Common myeloid progenitor, CD34-positive (primary cell): Measurements from ENCODE around the gene CDH4.

Source experiments
- CTCF ChIA-PET: fragments of 350-600 bp; sonication (Branson Sonifier 250); formaldehyde crosslinking; loops from one replicate; lab custom pipeline; 2021; ENCODE audit warnings: antibody characterized with exemption; lab: Charles Lee
- POLR2A ChIA-PET: fragments of 350-600 bp; sonication (Branson Sonifier 250); formaldehyde crosslinking; loops from one replicate; lab custom pipeline; 2021; ENCODE audit warnings: antibody characterized with exemption; lab: Charles Lee
- DNase-seq, 3 donors: peaks; one replicate each; pipeline versions ENCODE4 v3.0.0 to v3.0.0-alpha.2; 2013
- H3K27ac ChIP-seq, 2 experiments: 1 replicate in 1 of 2; 2 replicates in 1 of 2; pipeline ENCODE4 v1.7.0; 2013; ENCODE audit warnings: inconsistent platforms in 2 of 2, low read length in 2 of 2, mild to moderate bottlenecking in 2 of 2, low read depth in 1 of 2, moderate library complexity in 1 of 2; ENCODE audit not compliant: severe bottlenecking in 2 of 2, insufficient read depth in 1 of 2, poor library complexity in 1 of 2
- H3K27me3 ChIP-seq, 5 experiments: replicated peaks in 2 of 5; 1 replicate in 3 of 5; 2 replicates in 2 of 5; pipeline versions ENCODE4 v1.6.1 to v1.7.0; 2013; ENCODE audit warnings: low read length in 4 of 5, mild to moderate bottlenecking in 2 of 5, moderate library complexity in 2 of 5, inconsistent platforms in 1 of 5; ENCODE audit not compliant: insufficient read depth in 5 of 5, control insufficient read depth in 4 of 5
- H3K36me3 ChIP-seq, 4 experiments: 1 replicate in 2 of 4; 2 replicates in 2 of 4; pipeline versions ENCODE4 v1.6.1 to v1.7.0; 2013; ENCODE audit warnings: low read length in 3 of 4, control low read depth in 1 of 4, mild to moderate bottlenecking in 1 of 4; ENCODE audit not compliant: control insufficient read depth in 4 of 4, insufficient read depth in 4 of 4
- H3K4me1 ChIP-seq, 4 experiments: 1 replicate in 3 of 4; 2 replicates in 1 of 4; pipeline versions ENCODE4 v1.6.1 to v1.7.1; 2013; ENCODE audit warnings: low read length in 3 of 4, mild to moderate bottlenecking in 3 of 4, control low read depth in 1 of 4, inconsistent platforms in 1 of 4, moderate library complexity in 1 of 4; ENCODE audit not compliant: control insufficient read depth in 4 of 4, insufficient read depth in 4 of 4; ENCODE audit errors: control extremely low read depth in 1 of 4
- H3K4me3 ChIP-seq, 7 experiments: 1 replicate in 4 of 7; 2 replicates in 3 of 7; pipeline versions ENCODE4 v1.5.1 to v1.7.0; 2013; ENCODE audit warnings: mild to moderate bottlenecking in 7 of 7, low read length in 6 of 7, moderate library complexity in 6 of 7, inconsistent platforms in 2 of 7, low read depth in 2 of 7, control low read depth in 1 of 7; ENCODE audit not compliant: insufficient read depth in 4 of 7, control insufficient read depth in 1 of 7; ENCODE audit errors: extremely low read depth in 1 of 7
- H3K9me3 ChIP-seq, 5 experiments: 1 replicate in 4 of 5; 2 replicates in 1 of 5; pipeline versions ENCODE4 v1.6.1 to v1.7.1; 2013; ENCODE audit warnings: low read length in 4 of 5, mild to moderate bottlenecking in 2 of 5, inconsistent platforms in 1 of 5, low read depth in 1 of 5, moderate library complexity in 1 of 5; ENCODE audit not compliant: control insufficient read depth in 4 of 5, insufficient read depth in 2 of 5; ENCODE audit errors: control extremely low read depth in 1 of 5
- WGBS: methylation state at CpG from one replicate; pipeline ENCODE4 v1.1.5; 2013; ENCODE audit not compliant: insufficient coverage; 5-methylcytosine and 5-hydroxymethylcytosine counted together

Gene CDH4

GRCh38 chr20:61810738-61811135, 558.7 kb downstream of the CDH4 start:
- peaks cover 0 to 9% (median 0%) of the 10 kb centered on the region in 5 experiments for H3K27me3 ChIP-seq
- ChIA-PET CTCF (no interaction called here), POLR2A (no interaction called here)
- peaks cover 0 to 14% (median 0%) of the 10 kb centered on the region in 5 experiments for H3K9me3 ChIP-seq
- WGBS, result 93% methylated on average over 13 of the region's 17 CpGs
- H3K4me1 ChIP-seq, result peaks cover 0 to under 1% (median 0%) of the 10 kb centered on the region in 4 experiments
- H3K36me3 ChIP-seq, result no peaks in the 10 kb centered on the region
- no peak for DNase-seq
- H3K4me3 ChIP-seq, result no peak overlapping the region
- H3K27ac ChIP-seq, result no peak overlapping the region

GRCh38 chr20:61811166-61811565, 559.1 kb downstream of the CDH4 start:
- WGBS, result 71% methylated on average over 5 of the region's 5 CpGs
- Histone ChIP-seq H3K4me3 (no peak overlapping the region), H3K27ac (no peak overlapping the region), H3K9me3 (peaks cover 0 to 13% (median 0%) of the 10 kb centered on the region in 5 experiments), H3K27me3 (peaks cover 0 to 9% (median 0%) of the 10 kb centered on the region in 5 experiments), H3K4me1 (peaks cover 0 to 3% (median 0%) of the 10 kb centered on the region in 4 experiments), H3K36me3 (no peaks in the 10 kb centered on the region)
- POLR2A ChIA-PET, result no interaction called here
- no peak for DNase-seq
- CTCF ChIA-PET, result no interaction called here

GRCh38 chr20:61812121-61812844, 560.2 kb downstream of the CDH4 start:
- 81% methylated on average over 14 of the region's 15 CpGs for WGBS
- no peak overlapping the region for H3K4me3 ChIP-seq
- H3K4me1 ChIP-seq, result peaks cover 0 to 3% (median 0%) of the 10 kb centered on the region in 4 experiments
- CTCF ChIA-PET, result no interaction called here
- peaks cover 0 to 9% (median 0%) of the 10 kb centered on the region in 5 experiments for H3K27me3 ChIP-seq
- H3K36me3 ChIP-seq, result no peaks in the 10 kb centered on the region
- POLR2A ChIA-PET, result no interaction called here
- peaks cover 0 to 11% (median 0%) of the 10 kb centered on the region in 5 experiments for H3K9me3 ChIP-seq
- DNase-seq, result no peak
- no peak overlapping the region for H3K27ac ChIP-seq

- Histone ChIP-seq H3K36me3 (no peaks in the 10 kb centered on the region), H3K27me3 (peaks cover 0 to 9% (median 0%) of the 10 kb centered on the region in 5 experiments), H3K27ac (no peak overlapping the region), H3K4me3 (no peak overlapping the region), H3K4me1 (peaks cover 0 to 3% (median 0%) of the 10 kb centered on the region in 4 experiments), H3K9me3 (peaks cover 0 to 11% (median 0%) of the 10 kb centered on the region in 5 experiments)
- POLR2A ChIA-PET, result no interaction called here
- DNase-seq, result no peak
- WGBS, result 88% methylated on average over 9 of the region's 14 CpGs
- CTCF ChIA-PET, result no interaction called here
Measured at GRCh38 chr20:61812845-61813485, 560.9 kb downstream of the CDH4 start.

GRCh38 chr20:61813791-61814190, 561.7 kb downstream of the CDH4 start:
- Histone ChIP-seq H3K4me3 (no peak overlapping the region), H3K27me3 (peaks cover 0 to 9% (median 0%) of the 10 kb centered on the region in 5 experiments), H3K4me1 (peaks cover 0 to 3% (median 0%) of the 10 kb centered on the region in 4 experiments), H3K36me3 (no peaks in the 10 kb centered on the region), H3K9me3 (peaks cover 0 to 11% (median 0%) of the 10 kb centered on the region in 5 experiments), H3K27ac (no peak overlapping the region)
- ChIA-PET CTCF (no interaction called here), POLR2A (no interaction called here)
- WGBS, result 88% methylated on average over 7 of the region's 7 CpGs
- no peak for DNase-seq

GRCh38 chr20:61814244-61814643, 562.2 kb downstream of the CDH4 start:
- H3K4me3 ChIP-seq, result no peak overlapping the region
- no peak overlapping the region for H3K27ac ChIP-seq
- 96% methylated on average over 11 of the region's 11 CpGs for WGBS
- POLR2A ChIA-PET, result no interaction called here
- H3K36me3 ChIP-seq, result no peaks in the 10 kb centered on the region
- peaks cover 0 to 9% (median 0%) of the 10 kb centered on the region in 5 experiments for H3K27me3 ChIP-seq
- peaks cover 0 to 3% (median 0%) of the 10 kb centered on the region in 4 experiments for H3K4me1 ChIP-seq
- H3K9me3 ChIP-seq, result peaks cover 0 to 11% (median 0%) of the 10 kb centered on the region in 5 experiments
- no peak for DNase-seq
- CTCF ChIA-PET, result no interaction called here

- H3K27ac ChIP-seq, result no peak overlapping the region
- peaks cover 0 to 9% (median 0%) of the 10 kb centered on the region in 5 experiments for H3K27me3 ChIP-seq
- H3K4me1 ChIP-seq, result peaks cover 0 to 3% (median 0%) of the 10 kb centered on the region in 4 experiments
- peaks cover 0 to 7% (median 0%) of the 10 kb centered on the region in 5 experiments for H3K9me3 ChIP-seq
- WGBS, result 88% methylated on average over 9 of the region's 9 CpGs
- CTCF ChIA-PET, result no interaction called here
- no peaks in the 10 kb centered on the region for H3K36me3 ChIP-seq
- DNase-seq, result no peak
- POLR2A ChIA-PET, result no interaction called here
- H3K4me3 ChIP-seq, result no peak overlapping the region
Measured at GRCh38 chr20:61814726-61815125, 562.7 kb downstream of the CDH4 start.
